GM12878 (cell line): ENCODE measurements around the gene IL19. TPM values are rescaled to one million over a fixed set of nuclear protein-coding genes. Genes with fewer than 3 reads are reported as not detected.
A peak's percentile ranks its signal among the peaks of the same experiment; 100 is the strongest.

Experiments used
- BCL11A ChIP-seq: IDR thresholded peaks from 2 replicates; pipeline ENCODE4 v1.6.1; 2011; ENCODE audit warnings: low read depth, low read length
- BCLAF1 ChIP-seq: fragments of 450-650 bp; IDR thresholded peaks from 2 replicates; pipeline ENCODE4 v1.6.1; 2017; ENCODE audit warnings: antibody characterized with exemption, mild to moderate bottlenecking, moderate library complexity
- BMI1 ChIP-seq: fragments of 450-650 bp; IDR thresholded peaks from 2 replicates; pipeline ENCODE4 v1.6.1; 2016; ENCODE audit warnings: mild to moderate bottlenecking, moderate library complexity, borderline replicate concordance
- BRCA1 ChIP-seq: IDR thresholded peaks from 2 replicates; pipeline ENCODE4 v1.6.1; 2011; ENCODE audit warnings: low read depth, low read length, improper control_type of control experiment
- CREB1 ChIP-seq: IDR thresholded peaks from 2 replicates; pipeline ENCODE4 v1.6.1; 2012; ENCODE audit warnings: low read depth, mild to moderate bottlenecking, inconsistent platforms
- CUX1 ChIP-seq: IDR thresholded peaks from 2 replicates; pipeline ENCODE4 v1.6.1; 2012; ENCODE audit warnings: improper control_type of control experiment, low read depth, low read length; ENCODE audit not compliant: insufficient replicate concordance
- HCFC1 ChIP-seq: fragments of 150-350 bp; IDR thresholded peaks from 2 replicates; pipeline ENCODE4 v1.6.1; 2014; ENCODE audit warnings: low read length
- HDAC6 ChIP-seq: fragments of 200-600 bp; sonication (generic); IDR thresholded peaks from one replicate; pipeline ENCODE4 v1.8.0; 2017; ENCODE audit warnings: antibody characterized with exemption; ENCODE audit not compliant: unreplicated experiment
- HSF1 ChIP-seq: fragments of 150-350 bp; IDR thresholded peaks from 2 replicates; pipeline ENCODE4 v1.6.1; 2014; ENCODE audit warnings: mild to moderate bottlenecking, low read depth, low read length
- IKZF2 ChIP-seq, 2 experiments: fragments of 450-650 bp; IDR thresholded peaks; 2 replicates each; pipeline ENCODE4 v1.6.1; 2017; ENCODE audit warnings: mild to moderate bottlenecking in 2 of 2, moderate library complexity in 2 of 2
- KAT2A ChIP-seq: conservative IDR thresholded peaks from 2 replicates; pipeline ENCODE4 v1.6.1; 2011; ENCODE audit warnings: low read depth, low read length; ENCODE audit not compliant: control insufficient read depth
- POLR2A ChIP-seq: IDR thresholded peaks from 2 replicates; pipeline ENCODE4 v1.6.1; 2011; ENCODE audit warnings: low read depth, mild to moderate bottlenecking, low read length
- POLR2AphosphoS5 ChIP-seq: IDR thresholded peaks from 2 replicates; pipeline ENCODE4 v1.6.1; 2011; ENCODE audit warnings: mild to moderate bottlenecking, low read length, inconsistent platforms
- RB1 ChIP-seq: fragments of 450-650 bp; formaldehyde crosslinking; IDR thresholded peaks from 2 replicates; pipeline ENCODE4 v1.6.1; 2017; ENCODE audit warnings: mild to moderate bottlenecking, borderline replicate concordance
- RBBP5 ChIP-seq: fragments of 200-600 bp; sonication (generic); conservative IDR thresholded peaks from 2 replicates; pipeline ENCODE4 v1.6.1; 2016
- RCOR1 ChIP-seq: conservative IDR thresholded peaks from 2 replicates; pipeline ENCODE4 v1.6.1; 2012; ENCODE audit warnings: low read depth, low read length, improper control_type of control experiment
- SUPT20H ChIP-seq: IDR thresholded peaks from 2 replicates; pipeline ENCODE4 v1.6.1; 2011; ENCODE audit warnings: low read depth, mild to moderate bottlenecking, low read length, moderate library complexity, borderline replicate concordance; ENCODE audit not compliant: control insufficient read depth
- ZNF592 ChIP-seq: fragments of 450-650 bp; IDR thresholded peaks from 2 replicates; pipeline ENCODE4 v1.6.1; 2017; ENCODE audit warnings: mild to moderate bottlenecking, moderate library complexity
- ZSCAN29 ChIP-seq: fragments of 450-650 bp; IDR thresholded peaks from 2 replicates; pipeline ENCODE4 v1.6.1; 2017; ENCODE audit warnings: mild to moderate bottlenecking, moderate library complexity
- polyA plus RNA-seq, 11 experiments: library from polyadenylated mRNA; depleted of rRNA in 4 of 11; unstranded in 6 of 11; stranded (reverse) in 5 of 11; fragments of >200 nt; fragmentation: Nextera tagmentation in 4 of 11; fragmentation: Illumina TruSeq in 1 of 11; extraction: Ambion mirVana in 4 of 11; extraction: Trizol in 1 of 11; gene quantifications; 1 replicate in 1 of 11; 2 replicates in 10 of 11; pipeline versions ENCODE4 v1.2.1 to v1.2.3, GENCODE V29; 2011 to 2016; ENCODE audit warnings: inconsistent platforms in 2 of 11, missing spikeins in 2 of 11, low read depth in 1 of 11
- total RNA-seq, 4 experiments: library from RNA; depleted of rRNA in 3 of 4; stranded (reverse); fragments of >200 nt in 3 of 4; fragmentation: Illumina TruSeq in 1 of 4; extraction: Trizol in 1 of 4; gene quantifications; 2 replicates each; pipeline versions ENCODE4 v1.2.1 to v1.2.3, GENCODE V29; 2013 to 2021

The IL19 gene
- total and polyA plus RNA-seq, 10 of the 15 experiments (the other 5 are each of a cell fraction or from before 2014, with no cell fraction given) = 0.10 to 0.73 (median 0.28) TPM; not detected in 6

GRCh38 chr1:206769304-206769731 is 1.3 kb upstream of the IL19 start (continued):
- TF ChIP-seq BCLAF1 (no peak), KAT2A (no peak), CREB1 (no peak), CUX1 (no peak), HCFC1 (no peak), POLR2AphosphoS5 (peak; percentile 48; the same call in 1 of the 2 replicates), RCOR1 (no peak), HDAC6 (no peak), SUPT20H (no peak), ZNF592 (no peak), POLR2A (peak; percentile 51), IKZF2 (IDR thresholded peaks at IDR 0.05) (peak; percentile 97), RB1 (no peak), BCL11A (peak; percentile 85), BRCA1 (no peak), HSF1 (no peak), RBBP5 (no peak), BMI1 (no peak), ZSCAN29 (no peak)
